Motor neuron (in vitro differentiated cells): ENCODE data around the gene SPOCD1. TPM values are rescaled to one million over a fixed set of nuclear protein-coding genes. Genes with fewer than 3 reads are reported as not detected.
"Not testable (repeated sequence)": the region's sequence is repeated elsewhere in the genome, so short reads cannot be mapped to it uniquely, and the experiment has no call there.

ENCODE experiments used
- ATAC-seq, 8 experiments: fragments of 200-7000 bp; cut with Tn5 transposase; replicated peaks in 6 of 8; 2 replicates each; pipeline ENCODE4 v1.8.0; 2021; ENCODE audit warnings: mild to moderate bottlenecking in 8 of 8, moderate library complexity in 8 of 8
- H3K27ac ChIP-seq, 2 donors: fragments of 250-450 bp; sonication (Bioruptor Pico); 2 replicates each; pipeline ENCODE4 v1.9.0; 2021; ENCODE audit warnings: antibody characterized with exemption in 2 of 2, mild to moderate bottlenecking in 2 of 2, moderate library complexity in 1 of 2
- H3K4me1 ChIP-seq, 2 donors: fragments of 250-450 bp; sonication (Bioruptor Pico); replicated peaks in 1 of 2; 2 replicates each; pipeline ENCODE4 v1.6.1; 2021; ENCODE audit warnings: antibody characterized with exemption in 2 of 2, mild to moderate bottlenecking in 2 of 2, moderate library complexity in 1 of 2
- H3K4me3 ChIP-seq, 5 donors: fragments of 250-450 bp; sonication (Bioruptor Pico); 2 replicates each; pipeline ENCODE4 v1.9.0; 2021; ENCODE audit warnings: antibody characterized with exemption in 5 of 5, mild to moderate bottlenecking in 5 of 5, moderate library complexity in 4 of 5
- WGBS, 10 experiments: fragments of 450-650 bp; shearing (Covaris generic); methylation state at CpG; one replicate each; pipeline ENCODE4 v1.0.0; 2022; 5-methylcytosine and 5-hydroxymethylcytosine counted together
- in situ Hi-C, 9 experiments: fragments of 400-800 bp; cut with MboI; loops; one replicate each; pipeline ENCODE4 v1.15.0; 2021; ENCODE audit warnings: low sequenced_read_pairs in 9 of 9, low pct_unique_long_range_greater_than_20kb in 2 of 9; ENCODE audit not compliant: unreplicated experiment in 9 of 9
- total RNA-seq, 8 experiments: library from RNA; unstranded; fragments of 300-600 nt; gene quantifications; 2 replicates each; pipeline versions ENCODE4 v1.2.3 to v1.2.4, GENCODE V29; 2022

SPOCD1 gene
- total RNA-seq, 8 experiments from 2014 or later, result 0.05 to 4.0 (median 0.65) TPM

DNA sequence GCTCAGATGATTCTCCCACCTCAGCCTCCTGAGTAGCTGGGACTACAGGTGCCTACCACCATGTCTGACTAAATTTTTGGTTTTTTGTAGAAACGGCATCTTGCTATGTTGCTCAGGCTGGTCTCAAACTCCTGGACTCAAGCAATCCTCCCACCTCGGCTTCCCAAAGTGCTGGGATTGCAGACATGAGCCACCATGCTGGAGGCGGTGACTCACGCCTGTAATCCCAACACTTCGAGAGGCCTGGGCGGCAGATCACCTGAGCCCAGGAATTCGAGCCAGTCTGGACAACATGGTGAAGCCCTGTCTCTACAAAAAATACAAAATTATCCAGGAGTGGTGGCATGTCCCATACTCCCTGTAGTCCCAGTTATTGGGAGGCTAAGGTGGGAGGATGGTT is 4.4 kb upstream of the SPOCD1 start:
- WGBS, 10 experiments, result 48 to 97% (median 86%) methylated on average over 1 to 7 of the region's 7 CpGs
- in situ Hi-C loops, result loop anchor here in 1 of 9 experiments (25.0 kb wide), 1 partner anchor 142 kb away; no protein-coding TSS in a partner anchor
- not testable (repeated sequence) for H3K4me3 ChIP-seq, H3K27ac ChIP-seq, ATAC-seq, H3K4me1 ChIP-seq

DNA sequence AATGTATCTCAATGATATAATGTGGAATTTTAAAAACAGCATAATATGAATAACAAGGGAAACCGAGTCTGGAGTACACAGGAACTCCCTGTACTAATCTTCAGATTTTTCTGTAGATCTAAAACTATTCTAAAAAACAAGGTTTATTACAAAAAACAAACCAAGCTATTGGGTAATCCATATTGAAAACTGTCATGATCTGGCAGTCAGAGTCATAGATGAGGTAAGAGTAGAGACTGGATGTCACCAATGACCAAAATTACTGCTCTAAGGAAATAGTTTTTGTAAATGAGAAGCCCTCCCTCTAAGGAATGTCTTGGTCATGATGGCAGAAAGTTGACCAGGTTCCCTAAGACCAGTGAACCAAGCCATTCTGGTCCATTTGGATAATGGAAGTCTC is 2.4 kb upstream of the SPOCD1 start:
- Histone ChIP-seq H3K27ac (no peak overlapping the region), H3K4me3 (no peak overlapping the region), H3K4me1 (no peaks in the 10 kb centered on the region)
- in situ Hi-C loops, result loop anchor here in 2 of 9 experiments (10.0 to 25.0 kb wide), 2 partner anchors 144 to 147 kb away; no protein-coding TSS in a partner anchor
- no peak for ATAC-seq
- 57 to 100% (median 89%) methylated on average over 1 of the region's 1 CpG; no CpG with 5 or more reads in 1 of the 10 experiments for WGBS, 10 experiments

DNA sequence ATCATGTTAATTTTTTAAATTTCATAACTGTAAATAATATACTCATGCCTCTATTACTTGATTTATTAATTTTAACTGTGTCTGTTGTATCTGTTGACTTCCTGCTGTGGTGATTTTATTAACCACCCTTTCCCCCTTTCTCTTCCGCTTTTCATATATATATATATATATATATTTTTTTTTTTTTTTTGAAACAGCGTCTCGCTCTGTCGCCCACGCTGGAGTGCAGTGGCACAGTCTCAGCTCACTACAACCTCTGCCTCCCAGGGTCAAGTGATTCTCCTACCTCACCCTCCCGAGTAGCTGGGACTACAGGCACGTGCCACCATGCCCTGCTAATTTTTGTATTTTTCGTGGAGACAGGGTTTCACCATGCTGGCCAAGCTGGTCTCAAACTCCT is 1.1 kb upstream of the SPOCD1 start:
- WGBS, 10 experiments, result 69 to 98% (median 84%) methylated on average over 1 to 8 of the region's 8 CpGs; no CpG with 5 or more reads in 1 of the 10 experiments
- in situ Hi-C loops, result loop anchor here in 2 of 9 experiments (10.0 to 25.0 kb wide), 2 partner anchors 145 to 148 kb away; no protein-coding TSS in a partner anchor
- H3K4me1 ChIP-seq, H3K4me3 ChIP-seq, ATAC-seq, H3K27ac ChIP-seq: not testable (repeated sequence)

DNA sequence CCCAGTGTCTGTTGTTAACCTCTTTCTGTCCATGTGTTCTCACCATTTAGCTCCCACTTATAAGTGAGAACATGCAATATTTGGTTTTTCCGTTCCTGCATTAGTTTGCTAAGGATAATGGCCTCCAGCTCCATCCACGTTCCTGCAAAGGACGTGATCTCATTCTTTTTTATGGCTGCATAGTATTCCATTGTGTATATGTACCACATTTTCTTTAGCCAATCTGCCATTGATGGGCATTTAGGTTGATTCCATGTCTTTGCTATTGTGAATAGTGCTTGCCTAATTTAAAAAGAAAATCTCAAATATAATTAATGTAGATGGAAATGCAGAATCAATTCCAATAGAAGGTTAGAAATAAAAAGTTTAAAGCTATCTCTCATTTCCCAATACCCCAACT is 679 bp upstream of the SPOCD1 start:
- in situ Hi-C loops, result loop anchor here in 2 of 9 experiments (10.0 to 25.0 kb wide), 2 partner anchors 146 to 148 kb away; no protein-coding TSS in a partner anchor
- not testable (repeated sequence) for H3K27ac ChIP-seq, ATAC-seq, H3K4me1 ChIP-seq, H3K4me3 ChIP-seq
- WGBS, 10 experiments, result 77 to 100% (median 95%) methylated on average over 2 to 3 of the region's 3 CpGs; no CpG with 5 or more reads in 1 of the 10 experiments

DNA sequence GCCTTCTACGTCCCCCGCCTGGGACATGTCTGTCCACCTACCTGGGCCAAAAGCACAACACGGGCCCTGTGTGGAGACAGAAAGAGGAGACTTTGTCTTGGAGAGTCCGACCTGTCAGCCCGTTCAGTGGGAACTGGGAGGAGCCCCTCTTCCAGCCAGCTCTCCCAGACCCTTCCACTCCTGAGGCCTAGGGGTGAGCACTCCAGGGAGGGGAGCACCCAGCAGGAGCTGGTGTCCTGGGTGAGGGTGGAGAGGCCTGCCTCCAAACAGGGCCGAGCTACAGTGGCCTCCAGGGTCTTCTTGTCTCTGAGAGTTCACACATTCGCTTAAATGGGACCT is 546 bp downstream of the SPOCD1 start:
- Histone ChIP-seq H3K27ac (no peak overlapping the region), H3K4me3 (no peak overlapping the region), H3K4me1 (peaks cover 2 to 10% of the 10 kb centered on the region in 2 donors)
- no peak for ATAC-seq
- in situ Hi-C loops, result loop anchor here in 2 of 9 experiments (10.0 to 25.0 kb wide), 2 partner anchors 147 to 150 kb away; no protein-coding TSS in a partner anchor
- 68 to 100% (median 88%) methylated on average over 1 to 6 of the region's 7 CpGs; no CpG with 5 or more reads in 3 of the 10 experiments for WGBS, 10 experiments

DNA sequence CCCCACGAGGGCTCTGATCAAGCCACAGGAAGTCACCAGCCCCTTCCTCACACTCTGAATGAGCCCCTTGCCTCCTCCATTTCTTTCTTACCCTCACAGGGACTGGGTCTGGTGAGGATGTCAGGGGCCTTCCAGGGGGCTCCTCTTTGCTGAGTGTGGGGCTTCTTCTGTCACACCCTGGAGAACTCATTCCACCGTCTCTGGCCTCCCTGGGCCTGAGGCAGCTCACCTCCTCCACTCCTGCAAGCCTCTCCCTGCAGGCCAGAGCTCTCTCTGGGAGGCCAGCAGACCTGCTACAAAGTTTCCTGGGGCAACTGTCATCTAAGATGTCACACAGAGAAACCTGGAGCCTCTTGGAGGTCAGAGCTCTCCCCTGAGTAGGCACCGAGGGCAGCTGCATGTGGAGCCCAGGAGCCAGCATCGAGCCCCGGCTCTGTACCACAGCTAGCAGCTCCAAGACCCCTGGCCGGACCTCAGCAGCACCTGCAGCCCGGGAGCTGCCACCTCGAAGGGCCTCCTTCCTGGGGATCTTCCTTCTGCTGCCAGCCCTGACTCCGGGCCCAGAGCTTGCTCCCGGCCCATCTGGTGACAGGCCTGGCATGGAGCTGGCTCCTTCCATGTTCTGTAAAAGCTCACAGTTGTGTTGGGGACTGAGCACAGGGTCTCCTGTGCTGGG is 1.1 kb downstream of the SPOCD1 start:
- Histone ChIP-seq H3K4me1 (peaks cover 2 to 10% of the 10 kb centered on the region in 2 donors), H3K4me3 (no peak overlapping the region), H3K27ac (no peak overlapping the region)
- in situ Hi-C loops, result loop anchor here in 2 of 9 experiments (10.0 to 25.0 kb wide), 2 partner anchors 148 to 150 kb away; no protein-coding TSS in a partner anchor
- WGBS, 10 experiments, result 40 to 92% (median 78%) methylated on average over 1 to 5 of the region's 10 CpGs; no CpG with 5 or more reads in 4 of the 10 experiments
- ATAC-seq, result no peak

DNA sequence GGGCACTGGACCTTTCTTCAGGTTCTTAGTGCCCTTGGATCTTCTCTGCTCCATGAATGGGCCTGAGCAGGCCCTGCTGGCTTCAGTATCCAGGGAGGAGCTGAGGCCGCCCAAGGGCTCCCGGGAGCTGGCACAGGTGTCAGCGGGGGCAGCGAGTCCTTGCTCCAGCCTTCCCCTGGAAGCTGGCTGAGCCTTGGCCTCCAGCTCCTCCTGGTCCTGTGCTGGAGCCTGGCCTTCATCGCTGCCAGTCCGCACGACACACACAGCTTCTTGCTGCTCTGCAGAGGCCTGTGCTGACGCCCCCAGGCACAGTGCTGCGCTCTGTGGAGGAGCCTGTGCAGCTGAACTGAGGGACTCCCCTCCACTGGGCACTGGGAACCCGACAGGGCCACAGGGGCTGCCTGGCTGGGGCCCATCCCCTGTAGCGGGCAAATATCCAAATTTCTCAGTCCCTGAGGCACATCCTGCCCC is 1.7 kb downstream of the SPOCD1 start:
- Histone ChIP-seq H3K4me1 (peaks cover 2 to 10% of the 10 kb centered on the region in 2 donors), H3K4me3 (no peak overlapping the region), H3K27ac (no peak overlapping the region)
- in situ Hi-C loops, result loop anchor here in 2 of 9 experiments (10.0 to 25.0 kb wide), 2 partner anchors 148 to 151 kb away; no protein-coding TSS in a partner anchor
- no peak for ATAC-seq
- WGBS, 10 experiments, result 69 to 100% (median 84%) methylated on average over 1 to 9 of the region's 11 CpGs; no CpG with 5 or more reads in 5 of the 10 experiments

DNA sequence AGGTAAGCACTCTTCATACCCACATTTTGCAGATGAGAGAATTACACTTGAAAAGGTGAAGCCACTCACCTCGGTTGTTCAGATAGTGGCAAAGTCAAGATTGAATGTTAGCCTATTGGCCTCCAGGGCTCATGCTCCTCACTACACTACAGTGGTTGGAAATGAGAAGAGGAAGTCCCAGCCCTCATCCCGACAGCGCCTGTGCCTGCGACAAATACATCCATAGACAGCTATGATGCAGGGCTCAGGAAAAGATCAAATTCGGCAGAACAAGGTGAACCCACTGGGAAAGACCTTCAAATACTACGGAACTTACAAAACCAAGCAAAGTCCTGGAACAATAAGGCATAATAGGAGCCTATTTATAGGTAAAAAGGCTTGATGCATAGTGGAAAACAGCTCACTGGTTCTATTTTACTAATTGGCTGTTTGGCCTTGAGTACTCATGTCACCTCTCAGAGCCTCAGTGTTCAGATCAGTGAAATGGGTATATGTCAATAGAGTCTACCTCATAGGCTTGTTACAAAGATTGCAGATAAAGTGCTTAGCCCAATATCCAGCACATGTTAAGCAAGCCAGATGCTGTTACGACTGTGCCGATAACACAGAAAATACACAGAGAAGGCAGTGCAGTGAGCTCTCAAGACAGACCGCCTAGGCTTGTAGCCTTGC is 3.5 kb downstream of the SPOCD1 start:
- in situ Hi-C loops, result loop anchor here in 2 of 9 experiments (10.0 to 25.0 kb wide), 2 partner anchors 150 to 153 kb away; no protein-coding TSS in a partner anchor
- H3K4me1 ChIP-seq, result peaks cover 2 to 10% of the 10 kb centered on the region in 2 donors
- ATAC-seq, result no peak
- H3K4me3 ChIP-seq, result no peak overlapping the region
- 62 to 92% (median 76%) methylated on average over 5 to 9 of the region's 9 CpGs; no CpG with 5 or more reads in 2 of the 10 experiments for WGBS, 10 experiments
- H3K27ac ChIP-seq, result no peak overlapping the region

DNA sequence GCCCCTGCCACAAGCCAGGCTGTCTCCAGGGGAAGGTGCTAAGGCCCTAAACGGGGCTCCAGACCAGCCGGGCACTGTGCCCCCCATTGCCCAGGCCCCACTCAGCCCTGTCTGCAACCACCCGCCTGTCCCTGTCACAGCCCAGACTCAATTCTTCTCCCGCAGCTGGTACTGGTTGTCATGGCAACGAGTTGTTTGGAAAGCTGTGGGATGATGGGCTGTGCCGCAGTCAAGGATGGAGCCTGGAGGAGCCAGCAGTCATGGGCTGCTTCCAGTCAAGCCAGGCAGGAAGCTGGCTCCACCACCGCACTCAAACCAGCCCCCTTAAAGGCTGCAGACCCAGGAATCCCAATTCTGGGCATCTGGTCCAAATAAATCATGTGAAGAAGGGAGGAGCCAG is 4.2 kb downstream of the SPOCD1 start:
- ATAC-seq, result peak; percentile 51 to 97 (median 93)
- Histone ChIP-seq H3K4me3 (no peak overlapping the region), H3K4me1 (peaks cover 2 to 10% of the 10 kb centered on the region in 2 donors), H3K27ac (no peak overlapping the region)
- in situ Hi-C loops, result loop anchor here in 2 of 9 experiments (10.0 to 25.0 kb wide), 2 partner anchors 151 to 153 kb away; no protein-coding TSS in a partner anchor
- 0 to 73% (median 0%) methylated on average over 1 to 5 of the region's 7 CpGs; no CpG with 5 or more reads in 3 of the 10 experiments for WGBS, 10 experiments

DNA sequence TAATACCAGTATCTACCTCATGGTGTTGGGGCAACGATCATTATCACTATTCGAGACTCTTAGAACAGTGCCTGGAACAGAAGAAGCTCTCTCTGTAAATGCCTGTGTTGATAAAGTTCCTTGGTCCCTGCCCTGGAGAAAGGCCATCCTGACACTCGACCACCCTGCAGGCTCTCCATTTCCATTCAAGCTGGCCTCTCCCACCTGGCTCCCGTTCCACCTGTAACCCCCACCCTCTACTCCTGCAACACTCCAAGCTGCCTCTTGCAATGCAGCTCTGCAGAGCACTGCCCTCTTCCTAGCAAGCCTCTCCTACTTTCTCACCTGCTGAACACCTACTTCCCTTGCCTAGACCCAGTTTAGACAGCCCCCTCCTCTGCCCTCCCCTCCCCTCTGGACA is 6.1 kb downstream of the SPOCD1 start:
- Histone ChIP-seq H3K27ac (no peak overlapping the region), H3K4me1 (peaks cover 2 to 10% of the 10 kb centered on the region in 2 donors), H3K4me3 (no peak overlapping the region)
- no peak for ATAC-seq
- 40 to 70% (median 61%) methylated on average over 1 to 4 of the region's 4 CpGs; no CpG with 5 or more reads in 3 of the 10 experiments for WGBS, 10 experiments
- in situ Hi-C loops, result loop anchor here in 2 of 9 experiments (10.0 to 25.0 kb wide), 2 partner anchors 153 to 155 kb away; no protein-coding TSS in a partner anchor

DNA sequence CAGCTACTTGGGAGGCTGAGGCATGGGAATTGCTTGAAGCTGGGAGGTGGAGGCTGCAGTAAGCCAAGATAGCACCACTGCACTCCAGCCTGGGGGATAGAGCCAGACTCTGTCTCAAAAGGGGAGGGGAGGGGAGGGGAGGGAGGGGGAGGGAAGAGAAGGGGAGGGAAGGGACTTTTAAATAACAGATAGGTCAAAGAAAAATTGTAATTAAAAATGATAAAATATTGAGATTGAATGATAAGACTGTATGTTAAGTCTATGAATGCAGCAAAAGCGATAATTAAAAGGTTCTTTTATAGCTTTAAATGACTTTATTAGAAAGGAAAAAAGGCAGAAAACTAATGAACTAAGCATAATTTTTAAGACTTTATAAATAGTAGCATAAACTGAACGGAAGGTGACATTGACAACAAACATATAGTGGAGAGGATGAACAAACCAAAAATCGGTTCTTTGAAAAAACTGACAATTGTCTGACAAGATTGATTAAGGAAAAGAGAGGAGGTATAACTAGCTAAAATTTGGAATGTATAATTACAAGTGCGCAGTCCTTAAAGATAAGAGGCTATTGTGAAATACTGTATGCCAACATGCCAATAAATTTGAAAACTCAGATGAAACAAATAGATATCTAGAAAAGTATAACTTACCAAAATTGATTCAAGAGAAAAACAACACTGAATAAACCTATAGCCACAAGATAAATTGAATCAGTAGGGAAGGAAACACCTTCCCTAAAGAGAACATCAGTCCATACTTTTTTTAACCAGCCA is 8.4 kb downstream of the SPOCD1 start:
- Histone ChIP-seq H3K4me3 (no peak overlapping the region), H3K27ac (no peak overlapping the region), H3K4me1 (peaks cover 2 to 10% of the 10 kb centered on the region in 2 donors)
- WGBS, 10 experiments, result 39 to 100% (median 89%) methylated on average over 1 to 4 of the region's 4 CpGs
- no peak for ATAC-seq
- in situ Hi-C loops, result loop anchor here in 1 of 9 experiments (25.0 kb wide), 1 partner anchor 155 kb away; no protein-coding TSS in a partner anchor

DNA sequence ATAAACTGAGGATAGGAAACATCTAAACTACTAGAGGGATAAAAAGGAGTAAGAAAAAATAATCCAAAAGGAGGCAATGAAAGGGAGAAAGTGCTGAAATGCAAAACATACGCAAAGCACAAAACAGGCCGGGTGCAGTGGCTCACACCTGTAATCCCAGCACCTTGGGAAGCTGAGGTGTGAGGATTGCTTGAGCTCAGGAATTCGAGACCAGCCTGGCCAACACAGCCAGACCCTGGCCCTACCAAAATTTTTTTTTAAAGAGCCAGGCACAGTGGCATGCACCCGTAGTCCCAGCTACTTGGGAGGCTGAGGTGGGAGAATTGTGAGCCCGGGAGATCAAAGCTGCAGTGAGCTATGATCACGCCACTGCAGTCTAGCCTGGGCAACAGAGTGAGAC is 10.5 kb downstream of the SPOCD1 start:
- no peak overlapping the region for H3K27ac ChIP-seq
- H3K4me3 ChIP-seq, result no peak overlapping the region
- H3K4me1 ChIP-seq, result no peaks in the 10 kb centered on the region
- in situ Hi-C loops, result loop anchor here in 1 of 9 experiments (25.0 kb wide), 1 partner anchor 157 kb away; no protein-coding TSS in a partner anchor
- 57 to 83% (median 78%) methylated on average over 2 to 6 of the region's 6 CpGs for WGBS, 10 experiments
- ATAC-seq, result no peak
